HG03558 (cell line): Measurements from ENCODE around the gene RSAD1.

Experiments
- ATAC-seq: cut with Tn5 transposase; IDR thresholded peaks from one replicate; pipeline ENCODE4 v1.9.1; 2021; ENCODE audit warnings: moderate number of reproducible peaks; ENCODE audit not compliant: unreplicated experiment; ENCODE audit errors: extremely low read depth

Gene RSAD1

GRCh38 chr17:50514936-50515702, 36.5 kb downstream of the RSAD1 start:
- no peak for ATAC-seq

DNA sequence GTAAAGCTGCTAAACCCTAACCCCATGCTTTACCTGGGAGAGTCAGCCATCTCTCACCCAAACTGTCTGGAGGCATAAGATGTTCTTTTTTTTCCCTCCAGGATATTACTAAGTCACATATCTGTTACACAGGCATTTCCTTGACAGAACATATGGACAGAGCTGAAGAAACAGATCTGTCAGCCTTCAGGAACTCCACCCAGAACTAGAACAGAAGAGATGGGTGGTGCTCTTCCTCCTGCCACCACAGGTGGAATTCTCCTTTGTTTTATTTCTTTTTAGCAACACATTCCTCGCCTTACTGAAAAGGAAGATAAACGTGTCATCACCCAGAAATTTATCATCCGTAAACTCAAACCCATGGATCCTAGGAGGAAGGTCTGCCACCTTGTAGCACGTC, 38.4 kb downstream of the RSAD1 start:
- no peak for ATAC-seq

- ATAC-seq: no peak
These were observed 39.1 kb downstream of the RSAD1 start for GRCh38 chr17:50517504-50518383.

DNA sequence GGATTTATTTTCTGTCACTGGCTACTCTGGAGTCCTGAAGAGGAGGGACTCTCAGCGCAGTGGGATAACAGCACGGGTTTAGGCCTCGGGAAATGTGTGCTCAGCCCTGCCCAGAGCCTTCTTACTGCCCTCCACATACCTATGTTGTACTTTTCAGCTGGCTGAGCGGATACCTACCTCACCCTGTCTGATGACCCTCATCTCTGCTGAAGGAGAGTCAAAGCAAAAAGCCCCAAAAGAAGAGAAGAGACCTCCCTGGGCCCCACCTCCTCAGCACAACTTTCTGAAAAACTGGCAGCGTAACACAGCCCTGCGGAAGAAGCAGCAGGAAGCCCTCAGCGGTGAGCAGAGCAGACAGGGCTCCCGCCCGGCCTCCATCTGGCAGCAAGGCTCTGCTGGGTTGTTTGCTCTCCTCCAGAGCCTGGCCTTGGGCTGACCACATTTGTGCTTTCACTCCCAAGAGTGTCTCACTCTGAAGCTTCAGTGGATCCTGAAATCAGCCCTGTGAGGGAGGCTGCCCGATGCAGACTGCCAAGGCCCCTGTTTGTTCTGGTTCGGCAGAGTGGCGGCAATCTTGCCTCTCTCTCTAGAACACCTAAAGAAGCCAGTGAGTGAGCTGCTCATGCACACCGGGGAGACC, 39.8 kb downstream of the RSAD1 start:
- no peak for ATAC-seq

- no peak for ATAC-seq
These were observed 40.6 kb downstream of the RSAD1 start for GRCh38 chr17:50519141-50519834.

GRCh38 chr17:50520483-50520882, 41.8 kb downstream of the RSAD1 start:
- ATAC-seq: no peak

DNA sequence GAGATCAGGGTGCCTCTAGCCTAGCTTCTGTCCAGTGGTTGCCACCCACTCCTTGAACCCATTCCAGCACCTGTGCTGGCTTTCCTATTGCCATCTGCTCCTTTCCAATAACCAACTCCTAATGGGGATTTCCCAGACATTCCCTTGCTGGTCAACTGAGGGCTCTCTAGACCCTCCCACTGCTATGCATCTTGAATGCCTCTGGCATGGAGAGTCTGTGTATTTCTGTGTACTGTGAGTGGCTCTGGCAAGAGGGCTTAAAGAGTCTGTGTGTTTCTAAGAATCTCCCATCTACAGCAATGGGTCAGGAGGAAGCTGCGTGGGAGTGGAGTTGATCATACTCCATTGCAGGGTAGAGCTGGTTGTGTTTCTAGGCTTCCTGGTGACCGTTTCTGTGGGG, 42.9 kb downstream of the RSAD1 start:
- no peak for ATAC-seq

GRCh38 chr17:50522766-50523165, 44.1 kb downstream of the RSAD1 start:
- ATAC-seq: no peak

DNA sequence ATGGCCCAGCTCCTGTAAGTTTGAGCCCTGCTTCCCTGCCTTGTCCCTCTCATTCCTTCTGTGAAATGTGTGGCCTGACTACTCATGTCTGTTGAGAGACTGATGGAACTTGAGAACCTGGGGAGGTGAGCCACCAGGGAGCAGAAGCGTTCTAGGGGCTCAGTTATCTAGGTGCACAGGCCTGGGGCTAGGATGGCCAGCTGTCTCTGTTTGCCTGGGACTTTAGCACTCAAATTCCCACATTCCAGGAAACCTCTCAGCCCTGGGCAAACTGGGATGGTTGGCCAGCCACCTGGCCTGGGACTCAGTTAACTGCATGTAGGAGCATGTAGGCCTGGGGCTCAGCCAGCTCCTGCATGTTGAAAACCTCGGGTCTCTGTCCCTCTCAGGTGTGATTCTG, 44.5 kb downstream of the RSAD1 start:
- ATAC-seq: no peak

GRCh38 chr17:50524838-50525237, 46.2 kb downstream of the RSAD1 start:
- no peak for ATAC-seq

GRCh38 chr17:50527155-50527762, 48.6 kb downstream of the RSAD1 start:
- ATAC-seq: no peak

DNA sequence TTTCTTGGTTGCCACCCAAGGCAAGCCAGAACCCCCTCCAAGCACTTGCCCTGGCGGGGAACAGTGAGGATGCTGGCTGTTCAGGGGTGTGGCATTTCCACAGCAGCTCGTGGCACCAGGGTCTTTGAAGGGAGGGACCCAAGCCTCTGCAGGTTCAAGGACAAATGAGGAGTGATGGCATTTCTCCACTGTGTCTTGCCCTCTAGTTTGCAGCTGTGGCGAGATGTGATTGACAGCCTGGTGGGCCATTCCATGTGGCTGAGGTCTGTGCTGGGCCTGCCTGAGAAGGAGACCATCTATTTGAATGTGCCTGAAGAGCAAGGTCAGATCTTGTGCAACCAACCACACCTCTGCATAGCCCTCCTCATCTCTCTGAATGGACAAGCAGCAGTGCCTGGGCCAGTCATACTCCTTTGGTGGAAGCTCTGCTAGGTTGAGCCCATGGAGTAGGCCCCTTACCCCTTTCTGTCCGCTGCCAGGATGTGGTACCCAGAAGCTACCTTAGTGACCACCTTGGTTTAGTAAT, 49.4 kb downstream of the RSAD1 start:
- ATAC-seq: no peak

DNA sequence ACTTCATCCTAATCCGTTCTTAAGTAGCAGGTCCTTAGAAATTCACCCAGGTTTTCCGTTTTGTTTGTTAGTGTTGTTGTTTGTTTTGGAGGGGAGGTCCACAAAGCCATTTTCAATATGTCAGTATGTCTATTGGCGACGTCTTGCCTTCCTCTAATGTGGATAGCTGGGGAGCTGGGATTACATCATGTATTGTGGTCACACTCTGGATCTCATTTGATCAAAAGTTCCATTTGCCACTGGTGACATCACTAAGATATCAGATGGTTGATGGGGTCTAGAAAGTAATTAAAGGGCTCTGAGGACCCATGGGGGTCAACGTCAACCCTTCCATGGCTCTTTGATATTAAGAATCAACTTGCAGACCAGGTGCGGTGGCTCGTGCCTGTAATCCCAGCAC, 51.2 kb downstream of the RSAD1 start:
- ATAC-seq: no peak

- no peak for ATAC-seq
These were observed 52.9 kb downstream of the RSAD1 start for GRCh38 chr17:50531428-50532025.

GRCh38 chr17:50532452-50533024, 53.9 kb downstream of the RSAD1 start, which contains the start of gene EPN3:
Gene EPN3 (plus strand): TSS chr17:50532735. CDS start chr17:50536557, 3,822 bp downstream.
- no peak for ATAC-seq

- ATAC-seq: no peak
These were observed 54.5 kb downstream of the RSAD1 start for GRCh38 chr17:50533185-50533584.

GRCh38 chr17:50533720-50534148, 55.1 kb downstream of the RSAD1 start:
- ATAC-seq: no peak

GRCh38 chr17:50534222-50534978, 55.7 kb downstream of the RSAD1 start:
- ATAC-seq: no peak
